ENCODE results near the gene MAP2K6.

- TF ChIP-seq EZH2 (IDR thresholded peaks at IDR 0.05; ENCODE audit: low read length, unreplicated experiment) (no peak), CTCF (conservative IDR thresholded peaks at IDR 0.05; ENCODE audit: low read depth, low read length) (no peak)
Measured at GRCh38 chr17:69447726-69448125, 33.2 kb downstream of the MAP2K6 start.

Measured in PC-3 (cell line).